ENCODE results near the gene CAMK1D.

DNA sequence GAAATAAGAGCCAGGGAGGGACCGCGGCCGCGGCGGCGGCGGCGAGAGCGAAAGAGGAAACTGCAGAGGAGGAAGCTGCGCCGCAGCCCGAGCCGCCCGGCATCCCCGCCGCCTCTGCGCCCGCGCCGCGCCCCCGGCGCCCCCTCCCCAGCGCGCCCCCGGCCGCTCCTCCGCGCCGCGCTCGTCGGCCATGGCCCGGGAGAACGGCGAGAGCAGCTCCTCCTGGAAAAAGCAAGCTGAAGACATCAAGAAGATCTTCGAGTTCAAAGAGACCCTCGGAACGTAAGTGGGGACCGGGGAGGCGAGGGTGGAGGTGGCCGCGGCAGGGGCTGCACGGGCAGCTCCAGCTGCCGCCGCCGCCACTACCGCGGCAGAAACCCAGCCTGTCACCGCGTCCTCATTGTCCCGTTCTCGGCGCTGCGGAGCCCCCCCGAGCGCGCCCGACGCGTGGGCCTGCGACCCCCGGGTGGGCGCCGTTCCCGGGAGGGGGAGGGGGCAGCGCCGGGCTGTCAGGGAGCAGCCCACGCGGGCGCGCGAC is 351 bp downstream of the CAMK1D start:
- no peak for TF ChIP-seq CTCF (conservative IDR thresholded peaks at IDR 0.05; ENCODE audit: low read length)
- no peak for TF ChIP-seq EZH2phosphoT487 (IDR thresholded peaks at IDR 0.05; ENCODE audit: borderline replicate concordance, low read depth, low read length)

Data from OCI-LY7 (cell line).